Renal cortical epithelial cell (primary cell): ENCODE measurements around the gene METTL8. TPM values are rescaled to one million over a fixed set of nuclear protein-coding genes. Genes with fewer than 3 reads are reported as not detected.
"Not testable (repeated sequence)": the region's sequence is repeated elsewhere in the genome, so short reads cannot be mapped to it uniquely, and the experiment has no call there.

ENCODE experiments used
- DNase-seq: peaks from one replicate; pipeline ENCODE4 v3.0.0-alpha.2; 2011; ENCODE audit warnings: low read depth
- total RNA-seq: library from RNA; depleted of rRNA; stranded (reverse); fragments of >200 nt; gene quantifications from 2 replicates; pipeline ENCODE4 v1.2.3, GENCODE V29; 2014

The METTL8 gene
- total RNA-seq, 1 donor from 2014 or later, result 37.3 TPM

GRCh38 chr2:171430516-171431410, 3.0 kb downstream of the METTL8 start:
- no peak for DNase-seq

- DNase-seq, result not testable (repeated sequence)
Observed at GRCh38 chr2:171422710-171423495, 10.9 kb downstream of the METTL8 start.

GRCh38 chr2:171420728-171421563, 12.8 kb downstream of the METTL8 start:
- DNase-seq, result no peak

GRCh38 chr2:171419333-171419732, 14.5 kb downstream of the METTL8 start:
- DNase-seq, result no peak

GRCh38 chr2:171416009-171416926, 17.5 kb downstream of the METTL8 start:
- peak; percentile 96 for DNase-seq

- not testable (repeated sequence) for DNase-seq
Observed at GRCh38 chr2:171414645-171415044, 19.1 kb downstream of the METTL8 start.

- no peak for DNase-seq
Observed at GRCh38 chr2:171412571-171413175, 21.1 kb downstream of the METTL8 start.

- DNase-seq, result no peak
Observed at GRCh38 chr2:171411791-171412483, 21.9 kb downstream of the METTL8 start.

GRCh38 chr2:171411214-171411613, 22.6 kb downstream of the METTL8 start:
- DNase-seq, result no peak

DNA sequence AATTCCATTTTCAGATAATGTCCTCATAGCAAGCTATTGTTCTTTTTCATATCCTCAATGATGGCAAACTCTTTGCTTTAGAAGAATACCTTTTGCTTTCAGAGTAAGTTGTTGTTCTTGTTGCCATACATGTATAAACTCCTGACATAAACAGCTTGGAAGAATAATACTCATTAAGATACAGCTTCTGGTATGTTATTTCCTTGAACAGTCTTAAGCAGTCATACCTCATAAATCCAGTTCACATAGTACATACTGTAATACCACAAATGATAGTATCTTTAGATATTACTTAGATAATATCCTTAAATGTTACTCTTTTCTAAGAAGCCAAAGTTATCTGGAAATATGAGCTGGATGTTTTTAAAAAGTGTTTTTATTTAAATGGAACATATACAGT, 23.2 kb downstream of the METTL8 start:
- peak; percentile 55 for DNase-seq

- no peak for DNase-seq
Observed at GRCh38 chr2:171410101-171410500, 23.7 kb downstream of the METTL8 start.

DNA sequence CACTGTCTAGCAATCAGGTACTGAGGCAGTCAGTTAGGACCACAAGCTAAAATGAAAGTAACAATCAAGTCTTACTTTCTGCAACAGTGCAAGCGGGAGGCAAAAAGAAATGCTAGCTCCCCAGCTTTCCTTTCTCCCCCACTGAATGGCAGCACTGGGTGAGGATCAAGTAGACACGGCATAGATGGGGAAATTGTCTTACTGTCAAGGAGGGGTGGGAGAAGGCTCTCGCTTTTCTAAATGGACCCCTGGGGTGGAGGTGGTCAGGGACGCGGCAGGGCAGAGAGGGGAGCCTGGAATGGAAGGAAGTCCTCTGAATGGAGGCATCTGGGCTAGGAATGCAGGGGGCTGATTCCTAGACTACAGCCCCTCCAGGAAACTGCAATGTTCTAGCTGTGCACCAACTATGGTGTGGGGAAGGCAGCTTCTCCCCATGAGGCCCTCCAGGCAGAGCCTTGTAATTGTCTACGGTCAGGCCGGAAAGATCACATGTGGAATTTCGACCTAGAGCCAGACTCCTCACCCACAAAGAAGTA, 24.3 kb downstream of the METTL8 start:
- no peak for DNase-seq

GRCh38 chr2:171407676-171408044, 26.1 kb downstream of the METTL8 start:
- no peak for DNase-seq

- DNase-seq, result peak; percentile 33
Observed at GRCh38 chr2:171407030-171407675, 26.6 kb downstream of the METTL8 start.

DNA sequence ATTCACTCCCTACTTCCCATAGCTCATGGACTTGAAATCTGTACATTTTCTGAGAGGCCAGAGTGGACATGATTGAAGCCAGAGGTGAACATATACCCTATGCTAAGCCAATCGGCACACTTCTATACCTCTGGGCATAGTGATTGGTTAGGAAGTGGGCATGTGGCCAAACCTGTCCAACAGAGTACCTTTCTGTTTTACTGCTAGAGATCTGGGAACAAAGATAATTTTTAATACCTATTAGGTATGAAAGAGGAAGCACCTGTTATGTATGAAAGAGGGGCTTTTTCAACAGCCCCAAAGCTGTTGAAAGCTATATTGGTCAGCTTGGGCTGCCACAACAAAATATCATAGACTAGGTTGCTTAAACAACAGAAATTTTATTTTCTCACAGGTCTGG, 27.7 kb downstream of the METTL8 start:
- DNase-seq, result no peak

GRCh38 chr2:171405546-171405945, 28.2 kb downstream of the METTL8 start:
- DNase-seq, result no peak

GRCh38 chr2:171404719-171405118, 29.1 kb downstream of the METTL8 start:
- peak; percentile 7 for DNase-seq

- DNase-seq, result peak; percentile 79
Observed at GRCh38 chr2:171404261-171404660, 29.5 kb downstream of the METTL8 start.
